SH-SY5Y (cell line): Measurements from ENCODE around the gene GRIN2A.

ENCODE experiments used
- GATA2 ChIP-seq: IDR thresholded peaks from 2 replicates; pipeline ENCODE4 v1.6.1; 2011; ENCODE audit warnings: mild to moderate bottlenecking, low read depth, low read length
- GATA3 ChIP-seq: IDR thresholded peaks from 2 replicates; pipeline ENCODE4 v1.6.1; 2011; ENCODE audit warnings: low read depth, mild to moderate bottlenecking, low read length, moderate library complexity

GRIN2A gene

DNA sequence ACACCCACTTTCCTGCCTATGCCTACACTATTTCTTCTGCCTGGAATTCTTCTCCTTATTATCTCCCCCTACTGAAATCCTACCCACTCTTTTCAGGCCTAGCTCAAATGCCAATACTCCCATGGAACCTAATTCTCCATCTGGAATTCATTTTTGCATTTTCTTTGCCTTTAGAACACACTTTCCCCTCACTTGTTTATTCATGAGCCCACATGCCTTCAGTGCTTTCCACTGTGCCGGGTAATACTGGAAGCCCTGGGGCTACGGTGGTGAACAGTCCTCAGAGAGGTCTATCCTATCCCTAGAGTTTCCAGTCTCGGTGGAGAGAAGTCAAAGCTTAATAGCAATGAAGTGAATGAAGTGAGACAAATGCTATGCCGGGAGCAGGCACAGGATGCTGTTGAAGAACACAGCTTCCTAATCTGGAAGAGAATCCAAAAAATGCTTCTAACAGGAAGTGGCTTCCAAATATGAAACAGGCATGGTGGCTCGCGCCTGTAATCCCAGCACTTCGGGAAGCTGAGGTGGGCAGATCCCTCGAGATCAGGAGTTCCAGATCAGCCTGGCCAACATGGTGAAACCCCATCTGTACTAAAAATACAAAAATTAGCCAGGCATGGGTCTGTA lies 322.4 kb downstream of the GRIN2A start:
- TF ChIP-seq GATA3 (no peak), GATA2 (no peak)

DNA sequence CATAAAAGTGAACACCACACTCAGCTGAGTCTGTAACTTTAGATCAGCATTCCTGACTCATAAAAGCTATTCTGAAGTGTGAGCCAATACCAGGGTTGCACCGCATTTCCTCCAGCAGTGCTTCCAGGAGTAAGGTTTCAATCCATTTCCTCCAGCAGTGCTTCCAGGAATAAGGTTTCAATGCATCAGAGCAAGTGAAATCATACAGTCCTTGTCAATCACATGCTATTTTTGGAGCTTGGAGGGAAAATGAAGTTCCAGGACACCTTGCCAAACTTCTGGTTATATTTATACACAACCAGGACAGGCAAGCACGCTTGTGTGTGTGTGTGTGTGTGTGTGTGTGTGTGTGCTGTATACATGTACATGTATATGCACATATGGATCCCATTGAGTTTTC lies 327.6 kb downstream of the GRIN2A start:
- TF ChIP-seq GATA2 (no peak), GATA3 (no peak)

DNA sequence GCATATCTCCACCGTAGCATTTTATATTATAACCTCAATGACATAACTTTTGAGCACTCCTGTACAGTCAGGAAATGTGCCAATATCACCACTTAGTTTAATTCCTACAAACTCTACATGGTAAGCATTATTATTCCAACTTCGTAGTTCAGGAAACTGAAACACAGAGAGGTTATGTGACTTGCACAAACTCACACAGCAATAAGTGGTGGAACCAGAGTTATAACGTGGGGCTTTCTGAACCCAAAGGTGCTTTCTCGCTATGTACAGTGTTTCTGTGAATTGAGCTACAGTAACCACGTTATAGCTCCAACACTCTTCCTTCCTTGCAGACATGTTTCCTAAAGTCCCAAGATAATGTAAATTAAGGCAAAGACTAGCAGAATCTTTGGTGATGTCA lies 330.2 kb downstream of the GRIN2A start:
- no peak for TF ChIP-seq GATA3
- no peak for TF ChIP-seq GATA2

DNA sequence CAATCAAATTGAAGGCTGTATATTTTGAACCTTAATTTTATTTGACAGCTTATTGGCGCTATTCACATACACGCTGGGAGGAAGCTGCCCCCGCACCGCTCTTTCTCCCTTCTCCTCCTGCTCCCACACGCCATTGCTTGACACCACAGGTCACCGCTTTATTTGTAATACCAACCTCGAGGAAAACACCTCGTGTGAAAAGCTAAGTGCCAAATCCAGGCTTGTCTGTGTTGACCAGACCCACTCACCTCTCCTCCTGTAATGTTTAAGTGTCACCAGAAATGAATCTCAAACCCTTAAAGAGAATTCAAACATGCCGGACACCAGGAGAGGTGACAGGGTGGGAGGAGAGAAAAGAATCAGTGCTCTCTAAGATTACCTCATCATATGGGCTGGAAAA lies 331.4 kb downstream of the GRIN2A start:
- TF ChIP-seq GATA3 = no peak
- TF ChIP-seq GATA2 = no peak

DNA sequence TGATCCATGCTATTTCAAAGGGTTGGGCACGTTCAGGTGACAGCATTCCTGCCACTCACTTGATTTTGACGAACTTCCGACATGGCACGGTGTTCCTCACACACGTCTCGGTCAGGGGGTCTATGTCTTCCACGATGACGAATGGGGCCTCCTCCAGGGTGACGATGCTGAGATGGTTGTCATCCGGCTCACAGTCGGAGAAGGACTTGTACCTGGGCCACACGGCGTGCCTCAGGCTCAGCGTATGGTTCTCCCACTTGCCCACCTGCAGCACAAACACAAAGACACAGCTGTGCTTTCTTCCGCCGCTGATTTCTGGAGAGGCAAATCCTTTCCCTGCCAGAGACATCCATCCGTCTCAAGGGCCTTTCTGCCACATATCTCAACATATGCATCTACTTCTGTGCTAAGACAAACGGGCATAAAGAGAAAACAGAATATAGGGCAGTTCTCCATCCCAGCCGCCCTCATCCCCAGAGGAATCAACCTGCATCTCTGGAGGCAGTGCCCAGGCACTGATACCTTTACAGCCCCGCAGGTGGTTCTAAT lies 332.5 kb downstream of the GRIN2A start:
- TF ChIP-seq GATA2 = no peak
- no peak for TF ChIP-seq GATA3

DNA sequence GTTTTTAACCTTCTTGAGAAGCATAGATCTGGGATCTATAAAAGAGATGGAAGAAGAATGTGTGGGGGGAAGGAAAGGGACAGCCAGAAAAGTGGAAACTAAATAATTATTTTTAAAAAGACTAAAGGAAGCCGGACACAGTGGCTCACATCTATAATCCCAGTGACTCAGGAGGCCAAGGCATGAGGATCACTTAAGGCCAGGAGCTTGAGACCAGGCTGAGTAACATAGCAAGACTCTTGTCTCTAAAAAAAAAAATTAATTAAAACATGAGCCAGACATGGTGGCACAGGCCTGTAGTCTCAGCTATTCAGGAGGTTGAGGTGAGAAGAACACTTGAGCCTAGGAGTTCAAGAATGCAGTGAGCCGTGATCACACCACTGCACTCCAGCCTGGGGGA lies 335.1 kb downstream of the GRIN2A start:
- TF ChIP-seq GATA2 (no peak), GATA3 (no peak)

DNA sequence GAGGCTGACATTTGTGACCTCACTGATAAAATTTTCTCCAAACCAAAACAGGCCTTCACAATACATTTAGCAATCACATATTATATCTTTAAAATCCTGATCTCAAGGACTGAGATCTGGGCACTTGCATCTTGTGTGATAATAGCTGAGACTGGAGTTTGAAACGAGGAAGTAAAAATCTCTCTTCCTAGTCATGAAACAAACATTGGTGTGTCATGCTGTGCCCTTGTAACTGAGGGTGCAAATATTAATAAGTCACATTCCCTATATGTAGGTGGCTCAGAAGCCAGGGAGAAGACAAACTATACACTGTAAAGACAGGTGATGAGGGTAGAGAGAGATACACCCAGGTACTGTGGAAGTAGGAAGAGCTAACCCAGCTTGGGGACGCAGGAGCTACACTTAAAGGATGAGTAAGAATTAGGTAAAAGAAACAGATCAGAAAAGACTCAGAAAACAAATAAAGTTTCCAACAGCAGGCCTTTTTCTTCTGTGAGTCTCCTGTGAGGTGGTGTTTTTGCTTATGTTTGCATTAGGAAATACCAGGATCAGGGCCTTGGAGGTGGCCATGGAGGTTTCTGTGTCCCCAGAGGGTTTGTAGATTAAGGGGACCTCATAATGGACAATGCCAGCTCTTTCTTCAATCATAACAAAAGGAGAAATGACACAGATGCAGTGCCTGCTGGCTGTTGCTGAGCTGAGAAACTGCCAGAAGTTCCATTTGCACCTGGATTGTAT lies 335.7 kb downstream of the GRIN2A start:
- TF ChIP-seq GATA2 (no peak), GATA3 (no peak)

DNA sequence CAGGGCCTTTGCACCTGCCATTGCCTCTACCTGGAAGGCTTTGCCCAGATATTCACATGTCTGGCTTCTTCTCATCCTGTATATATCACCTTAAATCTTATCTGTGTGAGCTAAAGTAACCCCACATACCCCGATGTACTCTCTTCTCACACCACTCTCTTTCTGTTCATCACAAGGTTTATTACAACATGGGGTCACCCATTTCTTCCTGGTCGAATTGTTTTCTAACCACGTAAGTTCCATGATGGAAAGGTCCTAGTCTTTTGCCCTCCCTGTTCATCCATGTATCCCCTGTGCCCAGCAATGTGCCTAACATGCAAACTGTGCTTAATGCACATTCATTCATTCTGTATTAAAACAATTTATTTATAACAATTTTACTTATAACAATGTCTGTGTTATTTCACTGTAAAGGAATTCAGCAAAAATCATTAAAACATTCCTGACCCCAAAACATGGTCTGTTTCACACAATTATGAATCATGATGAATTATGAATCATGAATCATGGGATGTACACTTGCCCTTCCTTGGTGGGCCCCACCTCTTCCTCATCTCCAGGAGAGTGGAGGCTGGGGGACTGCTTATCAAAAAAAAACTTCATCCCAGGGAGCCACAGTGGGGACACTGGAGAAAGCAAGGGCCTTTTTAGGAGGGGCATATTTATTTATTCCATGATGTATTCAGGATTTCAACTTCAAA lies 336.4 kb downstream of the GRIN2A start:
- TF ChIP-seq GATA2 (no peak), GATA3 (no peak)

DNA sequence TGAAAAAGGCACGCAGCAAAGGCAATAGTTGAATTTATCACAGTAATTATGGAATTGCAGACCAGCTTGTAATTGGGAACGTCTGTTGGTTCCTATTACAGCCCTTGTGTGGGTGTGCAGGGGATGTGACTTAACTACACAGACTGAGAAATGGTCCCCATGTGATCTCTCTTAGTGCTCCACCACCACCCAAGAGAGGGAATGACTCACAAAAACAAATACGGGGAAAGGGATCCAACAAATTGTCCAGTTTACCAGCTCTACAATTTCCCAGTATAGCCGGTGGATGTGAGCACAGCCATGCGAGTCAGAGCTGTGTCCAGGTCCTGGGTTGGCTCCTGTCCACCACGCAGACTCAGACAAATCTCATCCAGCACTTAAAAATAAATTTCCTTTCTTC lies 337.9 kb downstream of the GRIN2A start:
- no peak for TF ChIP-seq GATA3
- no peak for TF ChIP-seq GATA2

DNA sequence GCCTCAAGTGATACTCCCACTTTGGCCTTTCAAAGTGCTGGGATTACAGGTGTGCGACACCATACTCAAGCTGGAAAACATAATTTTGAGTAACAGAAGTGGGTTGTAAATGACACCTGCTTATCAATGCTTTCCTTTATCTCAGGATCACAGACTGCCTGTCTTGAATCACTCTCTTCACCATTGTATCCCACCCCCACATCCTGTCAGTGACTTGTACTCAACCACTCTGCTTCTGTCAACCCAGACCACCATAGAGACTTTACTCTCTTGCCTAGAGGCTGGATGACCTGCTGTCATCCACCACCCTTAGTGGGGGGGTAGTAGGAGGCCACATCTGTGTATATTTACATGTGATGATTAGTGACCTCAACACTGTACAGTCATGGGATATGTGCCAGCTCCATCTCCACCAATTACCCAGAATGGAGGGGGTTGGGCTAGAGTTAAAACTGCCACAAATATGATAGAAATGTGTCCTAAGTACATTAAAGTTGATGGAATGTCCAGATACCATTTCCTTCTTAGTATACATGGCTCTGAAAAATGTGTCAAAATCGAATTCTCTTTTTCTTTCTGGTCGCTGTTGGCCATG lies 338.7 kb downstream of the GRIN2A start:
- TF ChIP-seq GATA2 (no peak), GATA3 (no peak)

DNA sequence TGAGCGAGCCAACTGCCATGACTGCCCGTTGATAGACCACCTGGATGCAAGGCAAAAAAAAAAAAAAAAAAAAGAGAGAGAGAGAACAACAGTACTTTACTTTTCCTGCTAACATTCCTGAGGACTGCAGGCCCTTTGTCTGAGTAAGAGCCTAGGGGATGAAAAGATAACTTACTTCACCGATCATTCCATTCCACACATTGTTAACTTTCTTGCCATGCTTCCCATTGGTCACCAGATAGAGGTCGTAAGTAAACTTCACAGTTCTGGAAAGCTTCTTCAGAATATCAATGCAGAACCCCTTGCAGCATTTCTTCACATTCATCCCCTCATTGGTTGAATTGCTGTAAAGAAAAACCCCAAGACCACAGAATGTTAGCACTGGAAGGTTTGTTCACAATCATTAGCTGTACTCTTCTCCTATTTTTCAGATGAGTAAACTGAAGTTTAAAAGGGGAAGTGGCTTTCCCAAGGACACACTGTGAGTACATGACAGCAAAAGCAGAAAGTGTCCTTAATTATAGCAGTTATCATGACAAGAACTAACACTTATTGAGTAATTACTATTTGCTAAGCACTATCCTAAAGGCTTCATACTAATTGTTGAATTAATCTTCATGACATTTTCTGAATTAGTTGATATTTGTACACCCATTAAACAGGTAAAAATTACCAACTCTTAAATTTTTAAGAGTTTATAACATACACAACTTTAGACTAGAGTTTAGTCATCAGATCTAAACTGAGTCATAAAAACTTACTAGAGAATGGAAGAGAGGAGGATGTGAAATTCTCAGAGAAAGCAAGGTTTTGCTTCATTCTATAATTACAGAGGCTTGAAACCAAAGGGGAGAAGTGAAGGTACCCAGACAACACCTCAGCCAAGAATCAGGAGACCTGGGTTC lies 341.2 kb downstream of the GRIN2A start:
- TF ChIP-seq GATA3 (no peak), GATA2 (no peak)

DNA sequence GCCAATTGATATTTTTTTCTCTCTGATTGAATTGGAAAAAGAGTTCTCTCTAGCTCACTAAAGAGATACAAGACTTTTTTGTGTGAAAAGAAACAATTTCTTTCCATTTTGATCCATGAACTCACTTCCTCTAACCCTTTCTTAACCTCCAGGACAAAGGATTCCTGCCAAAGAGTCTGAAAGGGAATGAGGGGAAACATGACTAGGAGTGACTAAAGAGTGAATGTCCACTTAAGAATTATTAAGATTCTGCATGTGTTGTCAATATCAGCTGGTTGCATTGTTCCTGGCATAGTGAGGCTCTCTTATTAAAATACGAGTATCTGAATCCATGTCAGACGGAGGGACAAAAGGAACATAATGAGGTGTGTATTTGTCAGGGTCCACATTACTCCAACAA lies 344.7 kb downstream of the GRIN2A start:
- no peak for TF ChIP-seq GATA2
- TF ChIP-seq GATA3 = no peak

DNA sequence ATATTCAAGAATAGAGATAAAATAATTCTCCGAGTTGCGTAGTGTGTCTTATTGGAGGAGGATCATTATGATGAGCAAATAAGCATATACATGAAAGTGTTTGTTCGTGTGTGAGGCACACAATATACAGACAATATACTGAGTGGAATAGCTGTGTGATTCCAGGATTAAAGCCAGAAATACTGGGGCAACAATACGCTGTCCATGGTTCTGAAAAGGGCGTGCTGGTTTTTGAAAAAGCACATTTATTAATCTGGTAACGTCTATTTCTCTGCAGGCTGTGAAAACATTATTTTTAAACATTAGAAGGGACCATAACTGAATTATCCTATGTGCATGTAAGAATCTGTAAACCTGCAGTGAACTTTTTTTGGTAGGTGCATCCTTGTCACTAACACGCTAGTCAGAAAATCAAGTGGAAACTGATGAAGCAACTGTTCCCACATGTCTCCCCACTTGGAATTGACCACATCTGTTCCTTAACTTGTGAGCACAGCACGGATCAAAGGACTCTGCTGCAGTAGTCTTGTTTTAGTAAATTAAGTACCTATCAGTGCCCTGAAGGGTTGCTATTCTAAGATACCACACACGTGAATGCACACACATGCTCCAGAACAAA lies 346.0 kb downstream of the GRIN2A start:
- TF ChIP-seq GATA3 (no peak), GATA2 (no peak)
